IMR-90 (cell line): Measurements from ENCODE around the gene KYNU. TPM values are rescaled to one million over a fixed set of nuclear protein-coding genes. Genes with fewer than 3 reads are reported as not detected.
"Not testable (repeated sequence)": the region's sequence is repeated elsewhere in the genome, so short reads cannot be mapped to it uniquely, and the experiment has no call there.

Experiments used
- ATAC-seq: fragments of 200-7000 bp; cut with Tn5 transposase; 2 replicates; pipeline ENCODE4 v1.9.1; 2020; ENCODE audit warnings: low read depth, mild to moderate bottlenecking, moderate library complexity
- BruUV-seq: library from RNA; stranded (reverse); fragments of 400-500 nt; replicated peaks from 2 replicates; lab custom pipeline; 2021; lab: Mats Ljungman, UMichigan
- CTCF ChIA-PET: fragments of 300-600 bp; formaldehyde crosslinking; extraction: SDS; loops from one replicate; lab custom pipeline; 2021; ENCODE audit warnings: antibody characterized with exemption; lab: Yijun Ruan, JAX
- POLR2A ChIA-PET: fragments of 300-600 bp; sonication (Branson Sonifier 250); formaldehyde crosslinking; loops from one replicate; lab custom pipeline; 2022; ENCODE audit warnings: antibody characterized with exemption; ENCODE audit not compliant: unreplicated experiment; lab: Charles Lee
- DNase-seq: peaks from one replicate; pipeline ENCODE4 v3.0.0; 2013
- H2AFZ ChIP-seq: replicated peaks from 2 replicates; pipeline ENCODE3; 2013; ENCODE audit warnings: low read length, mild to moderate bottlenecking; ENCODE audit not compliant: poor library complexity
- H2AK5ac ChIP-seq: 2 replicates; pipeline ENCODE4 v1.6.1; 2013; ENCODE audit warnings: low read depth, low read length, inconsistent platforms
- H2AK9ac ChIP-seq: replicated peaks from 2 replicates; pipeline ENCODE3; 2013; ENCODE audit warnings: mild to moderate bottlenecking, low read depth, low read length, moderate library complexity; ENCODE audit not compliant: poor library complexity
- H2BK120ac ChIP-seq: 2 replicates; pipeline ENCODE4 v1.6.1; 2013; ENCODE audit warnings: low read depth, low read length, inconsistent platforms
- H2BK15ac ChIP-seq: 3 replicates; pipeline ENCODE4 v1.6.1; 2013; ENCODE audit warnings: low read depth, low read length, inconsistent platforms
- H2BK20ac ChIP-seq: 2 replicates; pipeline ENCODE4 v1.6.1; 2013; ENCODE audit warnings: low read depth, mild to moderate bottlenecking, inconsistent platforms, low read length, moderate library complexity
- H2BK5ac ChIP-seq: 2 replicates; pipeline ENCODE4 v1.6.1; 2013; ENCODE audit warnings: mild to moderate bottlenecking, low read depth, low read length, inconsistent platforms; ENCODE audit not compliant: poor library complexity, severe bottlenecking
- H3K14ac ChIP-seq: replicated peaks from 2 replicates; pipeline ENCODE4 v1.6.1; 2013; ENCODE audit warnings: low read depth, low read length, inconsistent platforms
- H3K18ac ChIP-seq: 2 replicates; pipeline ENCODE4 v1.6.1; 2013; ENCODE audit warnings: low read depth, low read length, control low read depth
- H3K23ac ChIP-seq: 2 replicates; pipeline ENCODE4 v1.6.1; 2013; ENCODE audit warnings: low read depth, low read length, inconsistent platforms
- H3K27ac ChIP-seq: 2 replicates; pipeline ENCODE4 v1.5.1; 2013; ENCODE audit warnings: mild to moderate bottlenecking, control low read depth, low read length; ENCODE audit not compliant: insufficient read depth
- H3K27me3 ChIP-seq: 2 replicates; pipeline ENCODE4 v1.6.1; 2013; ENCODE audit warnings: low read length; ENCODE audit not compliant: control insufficient read depth, insufficient read depth
- H3K36me3 ChIP-seq: 2 replicates; pipeline ENCODE4 v1.6.1; 2013; ENCODE audit warnings: low read length, mixed read lengths; ENCODE audit not compliant: control insufficient read depth, insufficient read depth
- H3K4ac ChIP-seq: 2 replicates; pipeline ENCODE4 v1.6.1; 2013; ENCODE audit warnings: low read depth, low read length, inconsistent platforms
- H3K4me1 ChIP-seq: 2 replicates; pipeline ENCODE4 v1.6.1; 2013; ENCODE audit warnings: low read length, mixed read lengths; ENCODE audit not compliant: control insufficient read depth, insufficient read depth
- H3K4me2 ChIP-seq: 2 replicates; pipeline ENCODE4 v1.6.1; 2013; ENCODE audit warnings: low read depth, mild to moderate bottlenecking, control low read depth, low read length, moderate library complexity
- H3K4me3 ChIP-seq: 2 replicates; pipeline ENCODE4 v1.5.1; 2013; ENCODE audit warnings: low read depth, mild to moderate bottlenecking, control low read depth, low read length, moderate library complexity; ENCODE audit not compliant: insufficient read depth
- H3K56ac ChIP-seq: 2 replicates; pipeline ENCODE4 v1.6.1; 2013; ENCODE audit warnings: low read length, inconsistent platforms; ENCODE audit not compliant: insufficient read depth; ENCODE audit errors: extremely low read depth
- H3K79me1 ChIP-seq, 2 experiments: 2 replicates each; pipeline ENCODE4 v1.6.1; 2013; ENCODE audit warnings: low read length in 2 of 2, inconsistent platforms in 1 of 2, low read depth in 1 of 2
- H3K9ac ChIP-seq: 2 replicates; pipeline ENCODE4 v1.6.1; 2013; ENCODE audit warnings: low read depth, low read length, control low read depth
- H3K9me1 ChIP-seq: 2 replicates; pipeline ENCODE4 v1.6.1; 2013; ENCODE audit warnings: low read length, inconsistent platforms; ENCODE audit not compliant: insufficient read depth
- H3K9me3 ChIP-seq: 2 replicates; pipeline ENCODE4 v1.6.1; 2013; ENCODE audit warnings: low read length; ENCODE audit not compliant: control insufficient read depth, insufficient read depth
- H4K20me1 ChIP-seq: 2 replicates; pipeline ENCODE4 v1.6.1; 2013; ENCODE audit warnings: low read length, inconsistent platforms; ENCODE audit not compliant: insufficient read depth
- H4K5ac ChIP-seq: 2 replicates; pipeline ENCODE4 v1.6.1; 2013; ENCODE audit warnings: mild to moderate bottlenecking, low read depth, low read length, control low read depth
- H4K8ac ChIP-seq, 2 experiments: 2 replicates each; pipeline ENCODE4 v1.6.1; 2013; ENCODE audit warnings: low read depth in 2 of 2, low read length in 2 of 2, control low read depth in 1 of 2, inconsistent platforms in 1 of 2
- H4K91ac ChIP-seq: 2 replicates; pipeline ENCODE4 v1.6.1; 2013; ENCODE audit warnings: low read depth, low read length, inconsistent platforms; ENCODE audit not compliant: insufficient read depth
- MAFK ChIP-seq: IDR thresholded peaks from 2 replicates; pipeline ENCODE4 v1.6.1; 2012; ENCODE audit warnings: low read depth, low read length, improper control_type of control experiment
- MAZ ChIP-seq: IDR thresholded peaks from 2 replicates; pipeline ENCODE4 v1.6.1; 2012; ENCODE audit warnings: low read depth, mild to moderate bottlenecking, low read length, improper control_type of control experiment, moderate library complexity, borderline replicate concordance
- MXI1 ChIP-seq: IDR thresholded peaks from 2 replicates; pipeline ENCODE4 v1.6.1; 2012; ENCODE audit warnings: low read depth, mild to moderate bottlenecking, low read length, moderate library complexity, borderline replicate concordance
- POLR2A ChIP-seq: IDR thresholded peaks from 2 replicates; pipeline ENCODE4 v1.6.1; 2012; ENCODE audit warnings: mild to moderate bottlenecking, low read depth, low read length
- RAD21 ChIP-seq: IDR thresholded peaks from 2 replicates; pipeline ENCODE4 v1.6.1; 2012; ENCODE audit warnings: low read length, improper control_type of control experiment
- RFX5 ChIP-seq: IDR thresholded peaks from 2 replicates; pipeline ENCODE4 v1.8.0; 2012; ENCODE audit warnings: low read depth, mild to moderate bottlenecking, low read length, moderate library complexity
- WGBS, 2 experiments: methylation state at CpG; one replicate each; pipeline versions ENCODE4 v1.1.5 to v1.1.7; 2013; ENCODE audit warnings: missing lambda C conversion rate in 2 of 2; ENCODE audit not compliant: insufficient read length in 1 of 2; ENCODE audit errors: extremely low coverage in 2 of 2; 5-methylcytosine and 5-hydroxymethylcytosine counted together
- dilution Hi-C: fragments of 300-500 bp; cut with HindIII; formaldehyde crosslinking; loops from one replicate; pipeline ENCODE4 v1.14.3; 2018; ENCODE audit warnings: low sequenced_read_pairs; ENCODE audit not compliant: unreplicated experiment
- in situ Hi-C: fragments of 300-500 bp; cut with MboI; formaldehyde crosslinking; loops from 3 replicates; pipeline ENCODE4 v1.14.3; 2019; ENCODE audit warnings: low sequenced_read_pairs, inconsistent platforms, mixed read lengths
- intact Hi-C: fragments of 100-400 bp; cut with micrococcal nuclease; formaldehyde crosslinking; loops from 2 replicates; pipeline ENCODE4 v1.10.0; 2022
- polyA plus RNA-seq, 3 experiments: library from polyadenylated mRNA; depleted of rRNA; stranded (reverse); fragments of >200 nt; gene quantifications; 2 replicates each; pipeline ENCODE4 v1.2.3, GENCODE V29; 2012; ENCODE audit warnings: low replicate concordance in 1 of 3
- total RNA-seq: library from RNA; depleted of rRNA; stranded (reverse); fragments of >200 nt; gene quantifications from 2 replicates; pipeline ENCODE4 v1.2.3, GENCODE V29; 2012
- TF ChIP-seq, protein P1 (sequence below): conservative IDR thresholded peaks from 2 replicates; pipeline ENCODE4 v1.5.1; 2012; ENCODE audit warnings: mild to moderate bottlenecking, low read depth, low read length, improper control_type of control experiment

KYNU gene
- total and polyA plus RNA-seq, 2 of the 4 experiments (the other 2 are of a cell fraction): 0.75 to 2.9 TPM

DNA sequence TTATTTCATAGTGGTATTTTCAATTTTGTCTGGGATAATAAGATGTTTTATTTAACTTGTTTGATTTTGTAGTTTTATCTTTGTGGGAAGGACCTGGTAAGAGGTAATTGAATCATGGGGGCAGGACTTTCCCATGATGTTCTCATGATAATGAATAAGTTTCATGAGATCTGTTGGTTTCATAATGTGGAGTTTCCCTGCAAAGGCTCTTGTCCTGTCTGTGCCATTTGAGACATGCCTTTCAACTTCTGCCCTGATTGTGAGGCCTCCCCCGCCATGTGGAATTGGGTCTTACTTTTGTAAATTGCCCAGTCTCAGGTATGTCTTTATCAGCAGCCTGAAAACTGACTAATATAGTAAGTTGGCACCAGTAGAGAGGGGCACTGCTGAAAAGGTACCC, 174.0 kb downstream of the KYNU start:
- DNase-seq (no peak), ATAC-seq (no peak)
- no peak overlapping the region for H3K4ac ChIP-seq
- no peak overlapping the region for H2AK5ac ChIP-seq
- ChIA-PET CTCF (no interaction called here), POLR2A (no interaction called here)
- no peak overlapping the region for H2BK5ac ChIP-seq
- no CpG with 5 or more reads among the region's 1 CpG for WGBS, 2 experiments
- BruUV-seq: no TSS peak
- no peaks in the 10 kb centered on the region for H3K4me1 ChIP-seq
- H2BK20ac ChIP-seq: no peak overlapping the region
- H2AK9ac ChIP-seq: no peak overlapping the region
- H3K14ac ChIP-seq: no peak overlapping the region
- H4K5ac ChIP-seq: no peak overlapping the region
- H4K91ac ChIP-seq: no peak overlapping the region
- no peaks in the 10 kb centered on the region for H3K9me1 ChIP-seq
- TF ChIP-seq, protein P1, sequence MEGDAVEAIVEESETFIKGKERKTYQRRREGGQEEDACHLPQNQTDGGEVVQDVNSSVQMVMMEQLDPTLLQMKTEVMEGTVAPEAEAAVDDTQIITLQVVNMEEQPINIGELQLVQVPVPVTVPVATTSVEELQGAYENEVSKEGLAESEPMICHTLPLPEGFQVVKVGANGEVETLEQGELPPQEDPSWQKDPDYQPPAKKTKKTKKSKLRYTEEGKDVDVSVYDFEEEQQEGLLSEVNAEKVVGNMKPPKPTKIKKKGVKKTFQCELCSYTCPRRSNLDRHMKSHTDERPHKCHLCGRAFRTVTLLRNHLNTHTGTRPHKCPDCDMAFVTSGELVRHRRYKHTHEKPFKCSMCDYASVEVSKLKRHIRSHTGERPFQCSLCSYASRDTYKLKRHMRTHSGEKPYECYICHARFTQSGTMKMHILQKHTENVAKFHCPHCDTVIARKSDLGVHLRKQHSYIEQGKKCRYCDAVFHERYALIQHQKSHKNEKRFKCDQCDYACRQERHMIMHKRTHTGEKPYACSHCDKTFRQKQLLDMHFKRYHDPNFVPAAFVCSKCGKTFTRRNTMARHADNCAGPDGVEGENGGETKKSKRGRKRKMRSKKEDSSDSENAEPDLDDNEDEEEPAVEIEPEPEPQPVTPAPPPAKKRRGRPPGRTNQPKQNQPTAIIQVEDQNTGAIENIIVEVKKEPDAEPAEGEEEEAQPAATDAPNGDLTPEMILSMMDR: no peak
- TF ChIP-seq POLR2A: no peak
- TF ChIP-seq MAZ: no peak
- TF ChIP-seq MAFK: no peak
- TF ChIP-seq RAD21: no peak
- no peak for TF ChIP-seq RFX5
- TF ChIP-seq MXI1: no peak
- H3K9ac ChIP-seq: no peak overlapping the region
- H4K8ac ChIP-seq: no peak overlapping the region
- H3K23ac ChIP-seq: no peak overlapping the region
- intact Hi-C loops (no loop called here), dilution Hi-C loops (no loop called here), in situ Hi-C loops (no loop called here)
- H3K56ac ChIP-seq: no peak overlapping the region
- no peaks in the 10 kb centered on the region for H4K20me1 ChIP-seq
- no peak overlapping the region for H3K4me3 ChIP-seq
- H2AFZ ChIP-seq: no peak overlapping the region
- no peak overlapping the region for H2BK15ac ChIP-seq
- H3K79me1 ChIP-seq: no peaks in the 10 kb centered on the region
- H3K27ac ChIP-seq: no peak overlapping the region
- no peak overlapping the region for H2BK120ac ChIP-seq
- no peaks in the 10 kb centered on the region for H3K36me3 ChIP-seq
- H3K4me2 ChIP-seq: no peak overlapping the region
- no peaks in the 10 kb centered on the region for H3K9me3 ChIP-seq
- H3K18ac ChIP-seq: no peak overlapping the region
- no peaks in the 10 kb centered on the region for H3K27me3 ChIP-seq

DNA sequence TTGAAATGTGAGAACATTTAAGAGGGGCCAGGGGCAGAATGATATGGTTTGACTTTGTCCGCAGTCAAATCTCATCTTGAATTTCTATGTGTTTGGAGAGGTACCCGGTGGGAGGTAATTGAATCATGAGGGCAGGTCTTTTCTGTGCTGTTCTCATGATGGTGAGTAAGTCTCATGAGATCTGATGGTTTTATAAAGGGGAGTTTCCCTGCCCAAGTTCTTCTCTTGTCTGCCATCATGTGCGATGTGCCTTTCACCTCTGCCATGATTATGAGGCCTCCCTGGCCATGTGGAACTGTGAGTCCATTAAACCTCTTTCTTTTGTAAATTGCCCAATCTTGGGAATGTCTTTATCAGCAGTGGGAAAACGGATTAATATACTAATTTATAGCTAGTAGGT, 176.0 kb downstream of the KYNU start:
- H3K18ac ChIP-seq, H4K5ac ChIP-seq, H2AK9ac ChIP-seq, H3K27ac ChIP-seq, BruUV-seq, H3K4ac ChIP-seq, DNase-seq, H2BK120ac ChIP-seq, H4K91ac ChIP-seq, H3K36me3 ChIP-seq, POLR2A ChIA-PET, H4K8ac ChIP-seq, in situ Hi-C loops, H3K9me3 ChIP-seq, H3K9me1 ChIP-seq, ATAC-seq, H3K4me3 ChIP-seq, H2BK20ac ChIP-seq, H2AFZ ChIP-seq, H3K4me2 ChIP-seq, CTCF ChIA-PET, H3K4me1 ChIP-seq, H2AK5ac ChIP-seq, H3K27me3 ChIP-seq, H2BK5ac ChIP-seq, H3K79me1 ChIP-seq, H3K23ac ChIP-seq, H3K56ac ChIP-seq, dilution Hi-C loops, H3K14ac ChIP-seq, intact Hi-C loops, H2BK15ac ChIP-seq, H4K20me1 ChIP-seq, H3K9ac ChIP-seq: not testable (repeated sequence)
- WGBS, 2 experiments: 100% methylated on average over 1 of the region's 4 CpGs; no CpG with 5 or more reads in 1 of the 2 experiments
